GM20000 (cell line): ENCODE measurements around the gene UBE2R2.
"Not testable (repeated sequence)": the region's sequence is repeated elsewhere in the genome, so short reads cannot be mapped to it uniquely, and the experiment has no call there.

Source experiments
- DNase-seq: peaks from one replicate; pipeline ENCODE4 v3.0.0; 2012; ENCODE audit warnings: low spot score
- TF ChIP-seq, protein P1 (sequence below): IDR thresholded peaks from 2 replicates; pipeline ENCODE4 v1.5.1; 2012; ENCODE audit warnings: mild to moderate bottlenecking, control low read depth; ENCODE audit errors: extremely low read depth, missing control alignments

The UBE2R2 gene

GRCh38 chr9:33860200-33860871 is 43.4 kb downstream of the UBE2R2 start:
- TF ChIP-seq, protein P1, sequence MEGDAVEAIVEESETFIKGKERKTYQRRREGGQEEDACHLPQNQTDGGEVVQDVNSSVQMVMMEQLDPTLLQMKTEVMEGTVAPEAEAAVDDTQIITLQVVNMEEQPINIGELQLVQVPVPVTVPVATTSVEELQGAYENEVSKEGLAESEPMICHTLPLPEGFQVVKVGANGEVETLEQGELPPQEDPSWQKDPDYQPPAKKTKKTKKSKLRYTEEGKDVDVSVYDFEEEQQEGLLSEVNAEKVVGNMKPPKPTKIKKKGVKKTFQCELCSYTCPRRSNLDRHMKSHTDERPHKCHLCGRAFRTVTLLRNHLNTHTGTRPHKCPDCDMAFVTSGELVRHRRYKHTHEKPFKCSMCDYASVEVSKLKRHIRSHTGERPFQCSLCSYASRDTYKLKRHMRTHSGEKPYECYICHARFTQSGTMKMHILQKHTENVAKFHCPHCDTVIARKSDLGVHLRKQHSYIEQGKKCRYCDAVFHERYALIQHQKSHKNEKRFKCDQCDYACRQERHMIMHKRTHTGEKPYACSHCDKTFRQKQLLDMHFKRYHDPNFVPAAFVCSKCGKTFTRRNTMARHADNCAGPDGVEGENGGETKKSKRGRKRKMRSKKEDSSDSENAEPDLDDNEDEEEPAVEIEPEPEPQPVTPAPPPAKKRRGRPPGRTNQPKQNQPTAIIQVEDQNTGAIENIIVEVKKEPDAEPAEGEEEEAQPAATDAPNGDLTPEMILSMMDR = no peak
- no peak for DNase-seq

DNA sequence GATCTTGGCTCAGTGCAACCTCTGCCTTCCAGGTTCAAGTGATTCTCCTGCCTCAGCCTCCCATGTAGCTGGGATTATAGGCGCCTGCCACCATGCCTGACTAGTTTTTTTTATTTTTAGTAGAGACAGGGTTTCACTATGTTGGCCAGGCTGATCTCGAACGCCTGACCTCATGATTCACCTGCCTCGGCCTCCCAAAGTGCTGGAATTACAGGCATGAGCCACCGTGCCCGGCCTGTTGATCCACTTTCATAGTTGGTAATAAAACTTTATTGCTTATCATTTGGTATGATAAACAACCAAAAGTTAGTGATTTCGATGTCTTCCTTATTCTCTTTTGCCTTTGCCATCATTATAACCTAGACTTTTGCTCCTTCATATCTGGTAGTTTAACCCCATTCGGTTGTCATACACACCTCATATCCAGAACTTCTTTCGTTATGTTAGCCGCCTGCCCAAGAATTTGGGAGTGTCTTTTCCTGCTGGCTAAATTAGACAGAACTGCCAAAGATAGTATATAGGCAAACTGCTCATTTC is 45.0 kb downstream of the UBE2R2 start:
- TF ChIP-seq, protein P1 = no peak
- no peak for DNase-seq

- DNase-seq = not testable (repeated sequence)
Observed at GRCh38 chr9:33863027-33863426, 46.1 kb downstream of the UBE2R2 start.

DNA sequence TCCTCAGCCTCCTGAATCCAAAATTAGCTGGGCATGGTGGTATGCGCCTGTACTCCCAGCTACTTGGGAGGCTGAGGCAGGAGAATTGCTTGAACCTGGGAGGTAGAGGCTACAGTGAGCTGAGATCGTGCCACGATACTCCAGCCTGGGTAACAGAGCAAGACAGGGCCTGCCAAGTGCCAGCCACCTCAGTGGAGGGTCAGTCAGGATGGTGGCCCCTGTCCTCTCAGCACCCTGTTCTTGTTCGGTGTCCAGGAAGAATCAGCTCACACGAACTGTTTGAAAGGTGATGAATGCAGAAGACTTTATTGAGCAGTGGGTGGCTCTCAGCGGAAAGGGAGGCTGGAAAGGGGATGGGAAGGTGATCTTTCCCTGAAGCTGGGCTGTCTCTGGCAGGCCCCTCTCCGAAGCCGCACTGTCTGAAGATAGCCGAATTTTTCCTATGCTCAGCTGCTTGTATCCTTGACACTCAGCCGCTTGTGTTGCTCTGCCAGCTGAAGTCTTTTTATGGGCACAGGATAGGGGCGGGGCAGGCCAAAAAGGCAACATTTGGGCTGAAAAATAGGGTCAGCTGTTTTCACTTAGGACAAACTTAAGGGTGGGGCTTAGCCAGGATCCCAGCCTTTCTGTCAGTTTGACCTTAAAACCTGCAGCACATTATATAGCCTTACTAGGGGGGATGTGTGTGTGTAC is 50.9 kb downstream of the UBE2R2 start:
- no peak for DNase-seq
- TF ChIP-seq, protein P1 = no peak

DNA sequence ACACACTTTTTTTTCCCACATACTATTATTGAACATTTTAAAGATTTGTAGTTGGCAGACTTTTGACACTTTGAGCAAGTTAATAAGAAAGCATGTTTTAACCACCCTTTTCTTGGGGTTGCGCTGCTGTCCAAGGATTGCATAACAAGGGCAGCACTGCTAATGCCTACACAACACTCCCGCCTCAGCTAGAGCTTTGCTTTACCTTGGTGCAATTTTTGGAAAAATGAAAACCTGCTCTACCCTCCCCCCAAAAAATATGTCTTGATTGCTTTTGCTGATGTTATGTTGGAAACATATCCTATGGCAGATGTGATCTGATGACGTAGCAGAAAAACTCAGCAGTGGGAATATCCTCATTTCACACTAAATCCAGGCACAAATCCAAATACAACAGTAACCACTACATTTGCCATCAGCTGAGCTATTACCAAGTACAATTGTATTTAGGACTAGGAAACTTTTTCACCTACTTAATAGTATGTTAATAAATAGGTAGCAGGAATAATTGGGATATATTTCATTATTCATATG is 51.5 kb downstream of the UBE2R2 start:
- DNase-seq = no peak

GRCh38 chr9:33869243-33869642 is 52.3 kb downstream of the UBE2R2 start:
- not testable (repeated sequence) for DNase-seq

More for the DNA sequence above, 51.5 kb downstream of the UBE2R2 start:
- TF ChIP-seq, protein P1 = no peak

GRCh38 chr9:33877727-33878489 is 60.9 kb downstream of the UBE2R2 start:
- no peak for DNase-seq
- TF ChIP-seq, protein P1 = no peak
